Measurements from ENCODE around the gene OSBPL3.
A peak's percentile ranks its signal among the peaks of the same experiment; 100 is the strongest.

The OSBPL3 gene

GRCh38 chr7:24752073-24752800 lies 227.7 kb downstream of the OSBPL3 start:
- no peak for TF ChIP-seq SPI1 (IDR thresholded peaks at IDR 0.05; ENCODE audit: low read depth, low read length)
- no peak for TF ChIP-seq POLR2A (IDR thresholded peaks at IDR 0.05; ENCODE audit: low read depth, low read length)
- no peak for TF ChIP-seq POU2F2 (IDR thresholded peaks at IDR 0.05; ENCODE audit: low read depth, low read length)
- FAIRE-seq (no peak), DNase-seq (ENCODE audit: insufficient read length, low spot score) (no peak)

GRCh38 chr7:24751484-24751883 lies 228.5 kb downstream of the OSBPL3 start:
- no peak for FAIRE-seq
- no peak for TF ChIP-seq POLR2A (IDR thresholded peaks at IDR 0.05; ENCODE audit: low read depth, low read length)
- TF ChIP-seq SPI1 (IDR thresholded peaks at IDR 0.05; ENCODE audit: low read depth, low read length): no peak
- no peak for TF ChIP-seq POLR2AphosphoS5 (IDR thresholded peaks at IDR 0.05; ENCODE audit: low read depth, low read length)
- no peak for TF ChIP-seq PAX5 (IDR thresholded peaks at IDR 0.05; ENCODE audit: insufficient read depth, low read length, severe bottlenecking)
- TF ChIP-seq POU2F2 (IDR thresholded peaks at IDR 0.05; ENCODE audit: low read depth, low read length): no peak
- no peak for TF ChIP-seq TAF1 (IDR thresholded peaks at IDR 0.05; ENCODE audit: low read depth, low read length)
- no peak for DNase-seq (ENCODE audit: insufficient read length, low spot score)

- FAIRE-seq (no peak), DNase-seq (ENCODE audit: insufficient read length, low spot score) (no peak)
Measured at GRCh38 chr7:24750441-24751055, 229.4 kb downstream of the OSBPL3 start.

GRCh38 chr7:24748521-24748920 lies 231.5 kb downstream of the OSBPL3 start:
- DNase-seq (ENCODE audit: insufficient read length, low spot score): no peak
- peak; percentile 64 for FAIRE-seq
- TF ChIP-seq SPI1 (IDR thresholded peaks at IDR 0.05; ENCODE audit: low read depth, low read length) (no peak), POLR2AphosphoS5 (IDR thresholded peaks at IDR 0.05; ENCODE audit: low read depth, low read length) (no peak)

More at GRCh38 chr7:24750441-24751055, 229.4 kb downstream of the OSBPL3 start:
- TF ChIP-seq SPI1 (IDR thresholded peaks at IDR 0.05; ENCODE audit: low read depth, low read length) (no peak), TAF1 (IDR thresholded peaks at IDR 0.05; ENCODE audit: low read depth, low read length) (no peak), POU2F2 (IDR thresholded peaks at IDR 0.05; ENCODE audit: low read depth, low read length) (no peak), PAX5 (IDR thresholded peaks at IDR 0.05; ENCODE audit: insufficient read depth, low read length, severe bottlenecking) (no peak), POLR2A (IDR thresholded peaks at IDR 0.05; ENCODE audit: low read depth, low read length) (no peak)
